ENCODE data around the gene CCL17.
A peak's percentile ranks its signal among the peaks of the same experiment; 100 is the strongest.
"Not testable (repeated sequence)": the region's sequence is repeated elsewhere in the genome, so short reads cannot be mapped to it uniquely, and the experiment has no call there.

The CCL17 gene

DNA sequence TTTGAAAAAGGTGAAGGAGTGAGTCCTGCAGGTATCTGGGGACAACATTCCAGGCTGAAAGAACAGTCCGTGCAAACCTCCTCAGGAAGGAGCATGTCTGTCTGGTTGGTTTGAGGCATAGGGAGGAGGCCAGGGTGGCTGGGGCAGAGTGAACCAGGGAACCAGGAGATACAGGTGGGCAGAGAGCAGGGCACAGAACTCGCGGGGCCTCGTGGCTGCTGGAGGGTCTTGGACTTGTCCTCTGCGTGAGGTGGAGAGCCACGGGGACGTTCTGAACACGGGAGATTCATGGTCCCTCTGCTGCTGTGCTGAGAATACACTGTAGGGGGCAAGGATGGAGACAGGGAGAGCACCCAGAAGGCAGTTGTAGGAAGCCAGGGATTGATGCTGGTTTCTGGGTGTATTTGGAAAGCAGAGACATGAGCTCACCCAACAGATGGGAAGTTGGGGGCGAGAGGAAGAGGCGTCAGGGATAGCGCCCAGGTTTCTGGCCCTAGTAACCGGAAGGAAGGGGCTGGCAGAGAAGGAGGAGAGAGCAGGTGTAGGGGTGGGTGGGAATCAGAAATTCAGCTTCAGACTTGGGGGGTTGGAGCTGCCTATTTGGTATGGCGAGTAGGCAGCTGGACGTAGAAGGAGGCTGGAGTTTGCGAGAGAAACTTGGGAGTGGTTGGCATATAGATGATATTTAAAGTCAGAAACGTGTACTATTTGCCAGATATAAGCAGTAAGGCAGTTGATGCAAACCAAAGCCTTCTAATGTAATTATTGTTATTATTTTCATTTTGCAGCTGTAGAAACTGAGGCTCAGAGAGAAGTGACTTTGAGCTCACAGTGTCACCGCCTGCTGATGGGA is at the start of gene CCL17:
Gene CCL17, plus strand, starts transcription at position 803 of the 853 bp plus-strand sequence. CDS start 9,166 bp downstream, outside the sequence.
- no peak for DNase-seq

DNA sequence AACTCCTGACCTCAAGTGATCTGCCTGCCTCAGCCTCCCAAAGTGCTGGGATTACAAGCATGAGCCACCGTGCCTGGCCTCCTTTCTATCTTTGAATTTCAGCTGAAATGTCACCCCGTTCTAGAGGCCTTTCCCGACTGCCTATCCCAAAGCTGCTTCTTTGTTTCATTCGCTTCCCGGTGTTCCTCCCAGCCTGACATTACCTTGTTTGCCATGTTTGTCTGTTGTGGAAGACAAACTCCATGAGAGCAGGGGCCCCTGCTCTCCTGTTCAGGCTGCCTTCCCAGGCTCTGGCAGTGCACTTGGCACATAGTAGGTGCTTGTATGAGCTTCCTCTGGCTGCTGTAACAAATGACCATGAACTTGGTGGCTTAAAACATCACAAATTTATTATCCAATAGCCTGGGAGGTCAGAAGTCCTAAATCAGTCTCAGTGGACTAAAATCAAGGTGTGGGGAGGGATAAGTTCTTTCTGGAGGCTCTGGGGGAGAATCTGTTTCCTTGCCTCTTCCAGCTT is 48.6 kb upstream of the CCL17 start:
- no peak for DNase-seq

DNA sequence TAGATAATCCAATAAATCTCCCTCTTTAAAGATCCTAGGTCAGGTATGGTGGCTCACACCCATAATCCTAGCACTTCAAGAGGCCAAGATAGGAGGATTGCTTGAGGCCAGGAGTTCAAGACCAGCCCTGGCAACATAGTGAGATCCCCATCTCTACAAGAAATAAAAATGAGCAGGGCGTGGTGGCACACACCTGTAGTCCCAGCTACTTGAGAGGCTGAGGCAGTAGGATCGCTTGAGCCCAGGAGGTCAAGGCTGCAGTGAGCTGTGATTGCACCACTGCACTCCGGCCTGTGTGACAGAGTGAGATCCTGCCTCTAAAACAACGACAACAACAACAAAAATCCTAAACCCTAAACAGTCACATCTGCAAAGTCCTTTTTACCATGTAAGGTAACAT is 48.0 kb upstream of the CCL17 start:
- no peak for DNase-seq

GRCh38 chr16:57357330-57358085 is 47.1 kb upstream of the CCL17 start:
- DNase-seq: no peak

GRCh38 chr16:57358086-57358420 is 46.5 kb upstream of the CCL17 start:
- no peak for DNase-seq

GRCh38 chr16:57358527-57359095 is 46.0 kb upstream of the CCL17 start, which contains the start of gene CCL22:
Gene CCL22, plus strand, starts transcription at chr16:57358783. Its CDS starts 34 bp downstream, at chr16:57358817.
- DNase-seq: no peak

GRCh38 chr16:57360321-57360935 is 44.1 kb upstream of the CCL17 start:
- no peak for DNase-seq

- no peak for DNase-seq
Observed at GRCh38 chr16:57361404-57361803, 43.2 kb upstream of the CCL17 start.

DNA sequence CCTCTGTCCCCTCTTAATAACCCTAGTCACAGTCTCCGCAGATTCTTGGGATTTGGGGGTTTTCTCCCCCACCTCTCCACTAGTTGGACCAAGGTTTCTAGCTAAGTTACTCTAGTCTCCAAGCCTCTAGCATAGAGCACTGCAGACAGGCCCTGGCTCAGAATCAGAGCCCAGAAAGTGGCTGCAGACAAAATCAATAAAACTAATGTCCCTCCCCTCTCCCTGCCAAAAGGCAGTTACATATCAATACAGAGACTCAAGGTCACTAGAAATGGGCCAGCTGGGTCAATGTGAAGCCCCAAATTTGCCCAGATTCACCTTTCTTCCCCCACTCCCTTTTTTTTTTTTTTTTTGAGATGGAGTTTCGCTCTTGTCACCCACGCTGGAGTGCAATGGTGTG is 40.4 kb upstream of the CCL17 start:
- no peak for DNase-seq

GRCh38 chr16:57366544-57367040 is 38.0 kb upstream of the CCL17 start:
- DNase-seq: no peak

DNA sequence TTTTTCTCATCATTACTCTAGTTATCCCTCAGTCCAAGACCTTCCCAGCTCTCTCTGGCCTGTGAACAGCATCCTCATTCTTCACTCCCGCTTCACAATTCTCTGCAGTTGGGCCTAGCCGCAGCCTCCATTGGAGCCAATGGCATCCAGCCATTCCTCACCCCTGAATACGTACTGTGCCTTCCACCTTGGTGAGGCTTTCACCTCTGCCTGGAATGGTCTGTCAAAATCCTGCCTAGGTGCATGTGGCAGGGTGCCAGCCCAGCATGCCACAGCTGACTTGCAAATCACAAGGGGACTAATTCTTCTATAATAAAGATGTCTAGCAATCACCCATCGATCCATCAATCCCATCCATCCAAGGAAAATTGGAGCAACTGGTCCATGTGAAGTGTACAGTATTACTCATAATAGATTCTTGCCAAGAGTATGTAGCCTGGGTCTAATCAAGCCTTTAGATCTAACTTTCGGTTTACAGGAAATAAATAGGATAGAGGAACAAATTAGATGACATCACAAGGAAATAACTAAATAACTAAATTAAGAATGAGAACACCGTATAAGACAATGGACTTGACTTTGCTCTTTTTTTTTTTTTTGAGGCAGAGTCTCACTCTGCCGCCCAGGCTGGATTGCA is 37.3 kb upstream of the CCL17 start:
- DNase-seq: no peak

- DNase-seq: no peak
Observed at GRCh38 chr16:57371494-57372371, 32.8 kb upstream of the CCL17 start.

DNA sequence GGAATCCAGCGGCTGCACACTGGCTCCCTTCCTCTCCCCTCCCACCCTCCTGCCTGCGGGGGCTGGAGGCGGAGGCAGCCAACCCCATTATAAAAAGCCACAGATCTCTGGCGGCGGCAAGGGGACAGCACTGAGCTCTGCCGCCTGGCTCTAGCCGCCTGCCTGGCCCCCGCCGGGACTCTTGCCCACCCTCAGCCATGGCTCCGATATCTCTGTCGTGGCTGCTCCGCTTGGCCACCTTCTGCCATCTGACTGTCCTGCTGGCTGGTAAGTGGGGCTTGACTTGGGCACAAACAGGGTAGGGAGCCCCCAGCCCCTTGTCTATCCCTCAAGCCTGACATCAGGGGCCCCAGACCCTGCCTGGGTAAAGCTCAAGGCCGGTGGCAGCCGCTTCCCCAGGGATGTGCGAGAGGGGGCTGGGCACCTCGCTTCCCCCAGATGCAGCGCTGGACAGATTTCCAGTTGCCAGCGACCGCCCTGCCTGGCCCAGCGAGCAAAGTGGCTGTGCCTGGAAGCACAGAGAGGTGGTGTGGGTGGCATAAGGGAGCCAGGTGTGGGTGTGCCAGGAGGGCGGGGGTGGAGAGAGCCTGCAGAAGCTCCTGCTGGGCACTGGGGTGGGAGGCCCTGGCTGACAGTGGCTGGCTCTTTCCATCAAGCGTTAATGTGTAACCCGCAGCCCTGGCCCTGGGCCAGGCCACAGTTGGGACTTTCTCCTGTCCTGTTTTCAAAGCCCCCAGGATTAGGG is 32.0 kb upstream of the CCL17 start, which contains the start of gene CX3CL1:
Gene CX3CL1, plus strand, starts transcription at position 119 of the 745 bp plus-strand sequence. Its CDS starts 79 bp downstream, at position 198.
- peak; percentile 30 for DNase-seq

GRCh38 chr16:57373117-57373947 is 31.2 kb upstream of the CCL17 start:
- no peak for DNase-seq

- DNase-seq: peak; percentile 7
Observed at GRCh38 chr16:57374067-57374534, 30.5 kb upstream of the CCL17 start.

GRCh38 chr16:57374925-57375465 is 29.6 kb upstream of the CCL17 start:
- not testable (repeated sequence) for DNase-seq

- no peak for DNase-seq
Observed at GRCh38 chr16:57376313-57376818, 28.2 kb upstream of the CCL17 start.

DNA sequence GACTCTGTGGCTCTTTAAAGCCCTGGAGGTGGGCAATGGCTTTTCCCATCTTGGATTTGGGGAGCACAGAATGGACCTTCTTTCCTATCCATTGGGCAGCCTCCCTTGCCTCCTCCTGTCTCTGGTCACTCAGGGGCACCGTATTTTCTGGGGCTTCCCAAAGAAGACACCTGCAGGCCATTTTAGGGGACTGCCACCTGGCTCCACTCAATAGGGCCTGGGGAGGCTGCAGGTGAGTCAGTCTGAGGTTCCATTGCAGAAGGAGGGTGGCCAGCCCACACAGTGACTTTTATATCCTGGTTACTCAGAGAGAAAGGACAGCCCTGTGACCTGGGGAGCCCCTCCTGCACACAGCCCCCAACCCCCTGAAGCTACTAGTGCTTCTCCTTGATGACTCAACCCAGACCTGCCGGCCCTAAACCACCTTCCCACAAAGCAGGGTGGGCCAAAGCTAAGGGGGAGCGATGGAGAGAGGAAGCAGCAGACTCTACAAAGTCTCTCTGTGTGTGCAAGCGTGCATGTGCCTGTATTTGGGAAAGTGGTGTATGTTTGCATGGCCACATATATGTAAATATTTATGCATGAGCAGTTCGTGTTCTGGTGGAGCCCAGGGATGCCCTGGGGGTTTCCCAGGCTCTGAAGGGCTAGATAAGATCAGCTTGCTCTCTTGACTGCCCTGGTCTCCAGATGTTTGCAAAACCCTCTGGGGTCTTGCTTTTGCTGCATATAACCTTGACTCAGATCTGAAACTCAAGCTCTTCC is 27.3 kb upstream of the CCL17 start:
- peak; percentile 24 for DNase-seq
